NCI-H460 (cell line): ENCODE results near the gene CYB5R4. TPM values are rescaled to one million over a fixed set of nuclear protein-coding genes. Genes with fewer than 3 reads are reported as not detected.
"Not testable (repeated sequence)": the region's sequence is repeated elsewhere in the genome, so short reads cannot be mapped to it uniquely, and the experiment has no call there.

ENCODE experiments used
- DNase-seq: peaks from one replicate; pipeline ENCODE4 v3.0.0-alpha.2; 2016; ENCODE audit warnings: low read depth; ENCODE audit errors: extremely low read depth
- total RNA-seq: library from RNA; depleted of rRNA; stranded (reverse); fragments of >200 nt; shearing (Covaris generic); gene quantifications from 2 replicates; pipeline ENCODE4 v1.2.3, GENCODE V29; 2014

Gene CYB5R4
- total RNA-seq, 1 experiment from 2014 or later, result 23.9 TPM

GRCh38 chr6:83860782-83861495 lies 1.4 kb downstream of the CYB5R4 start:
- DNase-seq, result no peak

GRCh38 chr6:83862776-83863471 lies 3.4 kb downstream of the CYB5R4 start:
- DNase-seq, result no peak

- no peak for DNase-seq
Observed at GRCh38 chr6:83867043-83867442, 7.6 kb downstream of the CYB5R4 start.

GRCh38 chr6:83867527-83868161 lies 8.2 kb downstream of the CYB5R4 start:
- peak; percentile 66 for DNase-seq

- peak; percentile 19 for DNase-seq
Observed at GRCh38 chr6:83868639-83869038, 9.2 kb downstream of the CYB5R4 start.

- no peak for DNase-seq
Observed at GRCh38 chr6:83870649-83871048, 11.2 kb downstream of the CYB5R4 start.

- DNase-seq, result no peak
Observed at GRCh38 chr6:83872386-83873118, 13.1 kb downstream of the CYB5R4 start.

GRCh38 chr6:83873869-83874268 lies 14.4 kb downstream of the CYB5R4 start:
- no peak for DNase-seq

- DNase-seq, result no peak
Observed at GRCh38 chr6:83875843-83876242, 16.4 kb downstream of the CYB5R4 start.

- DNase-seq, result no peak
Observed at GRCh38 chr6:83878902-83879644, 19.6 kb downstream of the CYB5R4 start.

GRCh38 chr6:83879746-83880145 lies 20.3 kb downstream of the CYB5R4 start:
- DNase-seq, result no peak

- no peak for DNase-seq
Observed at GRCh38 chr6:83883240-83883639, 23.8 kb downstream of the CYB5R4 start.

GRCh38 chr6:83884523-83884922 lies 25.0 kb downstream of the CYB5R4 start:
- DNase-seq, result peak; percentile 41

- DNase-seq, result no peak
Observed at GRCh38 chr6:83885984-83886383, 26.5 kb downstream of the CYB5R4 start.

GRCh38 chr6:83889621-83890020 lies 30.1 kb downstream of the CYB5R4 start:
- no peak for DNase-seq

- DNase-seq, result no peak
Observed at GRCh38 chr6:83890520-83890919, 31.0 kb downstream of the CYB5R4 start.

GRCh38 chr6:83891586-83891985 lies 32.1 kb downstream of the CYB5R4 start:
- DNase-seq, result no peak

GRCh38 chr6:83893024-83893423 lies 33.5 kb downstream of the CYB5R4 start:
- no peak for DNase-seq

GRCh38 chr6:83897094-83897493 lies 37.6 kb downstream of the CYB5R4 start:
- not testable (repeated sequence) for DNase-seq

- no peak for DNase-seq
Observed at GRCh38 chr6:83901624-83902023, 42.1 kb downstream of the CYB5R4 start.
